Activated naive CD4-positive, alpha-beta T cell treated with anti-CD3 and anti-CD28 coated beads, Interleukin-2, amount 50 U/mL, for 16 hours (primary cell): ENCODE measurements around the gene CHAD.
"Not testable (repeated sequence)": the region's sequence is repeated elsewhere in the genome, so short reads cannot be mapped to it uniquely, and the experiment has no call there.

Experiments used
- DNase-seq: peaks from one replicate; pipeline ENCODE4 v3.0.0-alpha.2; 2020

The CHAD gene

DNA sequence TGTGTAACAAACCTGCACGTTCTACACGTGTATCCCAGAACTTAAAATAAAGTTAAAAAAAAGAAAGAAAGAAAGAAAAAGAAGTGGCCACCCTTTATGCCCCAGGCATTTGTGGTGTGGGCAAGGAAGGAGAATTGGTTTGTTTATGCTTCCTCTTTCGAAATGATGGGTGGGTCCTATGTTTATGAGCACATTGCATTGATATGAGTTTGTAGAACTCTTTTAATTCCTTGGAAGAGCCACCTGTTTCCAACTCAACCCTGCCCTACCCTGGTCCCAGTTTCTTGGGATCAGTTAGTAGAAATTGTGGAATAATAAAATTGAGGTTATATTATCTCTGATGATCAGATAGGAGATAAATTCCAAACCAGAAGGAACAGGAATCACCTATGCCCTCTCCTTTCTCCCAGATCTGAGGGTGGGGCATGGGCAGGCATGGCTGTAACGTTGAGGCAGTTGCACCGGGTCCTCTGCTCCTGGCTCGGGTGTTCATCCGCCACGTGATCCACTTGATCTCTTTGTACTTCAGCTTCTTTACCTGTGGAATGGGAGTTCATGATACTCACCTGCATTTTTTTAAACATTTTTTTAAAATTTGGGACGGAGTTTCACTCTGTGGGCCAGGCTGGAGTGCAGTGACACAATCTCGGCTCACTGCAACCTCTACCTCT is 15.9 kb downstream of the CHAD start:
- no peak for DNase-seq

DNA sequence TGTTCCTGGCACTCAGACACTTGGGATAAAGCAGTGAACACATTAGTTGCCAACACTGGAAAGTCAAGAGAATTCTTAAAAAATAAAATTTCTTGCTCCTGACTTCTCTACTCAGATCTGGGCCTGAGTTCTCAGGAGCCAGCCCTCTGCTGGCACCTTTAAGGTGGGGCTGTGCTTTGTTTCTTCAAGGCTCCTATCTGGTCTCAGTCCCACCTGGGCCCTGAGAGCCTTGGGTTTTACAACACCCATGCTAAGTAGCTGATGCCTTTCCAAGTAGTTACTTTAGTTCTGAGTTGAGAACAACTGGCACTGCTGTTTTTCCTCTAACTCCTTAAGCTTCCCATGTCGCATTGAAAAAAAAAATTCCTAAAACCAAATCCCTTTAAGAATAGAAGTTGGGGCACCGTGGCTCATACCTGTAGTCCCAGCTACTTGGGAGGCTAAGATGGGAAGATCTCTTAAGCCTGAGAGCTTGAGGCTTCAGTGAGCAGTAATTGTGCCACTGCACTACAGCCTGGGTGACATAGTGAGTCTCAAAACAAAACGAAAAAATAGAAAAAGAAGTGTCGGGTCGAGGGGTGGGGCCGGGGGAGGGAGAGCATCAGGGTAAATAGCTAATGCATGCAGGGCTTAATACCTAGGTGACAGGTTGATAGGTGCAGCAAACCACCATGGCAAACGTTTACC is 16.6 kb downstream of the CHAD start:
- no peak for DNase-seq

DNA sequence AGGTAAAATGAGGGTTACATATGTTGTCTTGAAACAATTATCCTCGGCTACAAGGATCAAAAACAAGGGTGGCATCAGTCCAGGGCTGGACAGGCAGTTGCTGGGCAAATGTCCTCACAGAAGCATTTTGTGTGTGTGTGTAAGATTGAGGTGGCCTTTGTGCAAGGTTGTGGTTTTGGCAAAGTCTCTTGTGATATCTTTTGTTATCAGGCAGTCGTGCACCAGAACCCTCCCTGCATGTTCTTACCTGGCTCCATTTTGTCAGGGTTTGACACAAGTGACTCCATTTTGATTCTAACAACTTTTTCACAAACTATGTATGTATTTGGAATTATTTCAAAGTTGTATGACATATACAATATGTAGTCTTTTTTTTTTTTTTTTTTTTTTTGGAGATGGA is 20.0 kb downstream of the CHAD start:
- no peak for DNase-seq

DNA sequence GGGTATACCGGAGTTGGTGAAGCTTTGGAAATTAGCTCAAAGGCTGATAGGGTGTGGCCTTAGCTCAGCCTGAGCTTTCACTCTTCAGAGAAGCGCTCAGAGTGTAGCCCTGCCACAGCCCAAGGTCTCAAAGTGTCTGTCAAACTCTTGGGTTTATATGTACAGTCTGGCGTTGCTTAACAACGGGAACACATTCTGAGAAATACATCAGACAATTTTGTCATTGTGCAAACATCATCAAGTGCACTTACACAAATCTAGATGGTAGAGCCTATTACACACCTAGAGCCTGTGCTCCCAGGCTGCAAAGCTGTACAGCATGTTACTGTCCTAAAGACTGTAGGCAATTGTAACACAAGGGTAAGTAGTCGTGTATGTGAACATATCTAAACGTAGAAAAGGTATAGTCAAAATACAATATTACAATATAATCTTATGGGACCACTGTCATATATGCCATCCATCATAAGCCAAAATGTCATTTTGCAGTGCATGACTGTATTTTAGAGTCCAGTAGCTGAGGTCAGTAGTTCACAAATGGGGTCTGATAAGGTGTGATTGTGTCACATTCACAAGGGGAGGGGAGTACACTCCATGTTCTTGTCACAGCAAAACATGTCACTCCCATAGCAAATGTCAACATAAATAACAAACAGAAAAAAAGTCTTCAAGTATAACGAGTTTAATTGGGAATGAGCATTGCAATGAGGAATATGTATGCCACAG is 20.6 kb downstream of the CHAD start:
- DNase-seq, result no peak

DNA sequence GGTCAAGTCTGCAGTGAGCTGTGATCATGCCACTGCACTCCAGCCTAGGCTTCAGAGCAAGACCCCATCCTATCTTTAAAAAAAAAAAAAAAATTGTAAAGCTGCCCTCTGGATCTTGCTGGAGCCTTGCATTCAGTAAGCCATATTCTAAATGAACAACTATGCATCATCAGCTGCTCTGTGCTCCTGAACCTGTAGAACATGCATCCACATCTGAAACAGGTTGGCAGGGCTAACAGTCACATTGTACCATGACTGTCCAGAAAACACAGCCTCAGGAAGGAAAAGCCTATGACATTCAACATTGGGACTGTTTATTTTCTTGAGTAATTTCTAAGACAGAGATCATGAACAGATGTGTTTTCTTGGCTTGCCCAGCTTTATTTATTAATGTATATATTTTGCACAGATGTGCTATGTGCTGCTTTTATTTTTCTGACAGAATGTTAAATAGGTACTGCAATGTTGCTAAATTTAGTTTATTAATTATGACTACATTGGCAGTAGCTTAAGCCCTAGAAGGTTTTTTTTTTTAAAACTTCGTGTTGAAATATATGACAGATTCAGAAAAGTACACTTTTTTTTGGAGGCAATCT is 22.9 kb downstream of the CHAD start:
- no peak for DNase-seq

DNA sequence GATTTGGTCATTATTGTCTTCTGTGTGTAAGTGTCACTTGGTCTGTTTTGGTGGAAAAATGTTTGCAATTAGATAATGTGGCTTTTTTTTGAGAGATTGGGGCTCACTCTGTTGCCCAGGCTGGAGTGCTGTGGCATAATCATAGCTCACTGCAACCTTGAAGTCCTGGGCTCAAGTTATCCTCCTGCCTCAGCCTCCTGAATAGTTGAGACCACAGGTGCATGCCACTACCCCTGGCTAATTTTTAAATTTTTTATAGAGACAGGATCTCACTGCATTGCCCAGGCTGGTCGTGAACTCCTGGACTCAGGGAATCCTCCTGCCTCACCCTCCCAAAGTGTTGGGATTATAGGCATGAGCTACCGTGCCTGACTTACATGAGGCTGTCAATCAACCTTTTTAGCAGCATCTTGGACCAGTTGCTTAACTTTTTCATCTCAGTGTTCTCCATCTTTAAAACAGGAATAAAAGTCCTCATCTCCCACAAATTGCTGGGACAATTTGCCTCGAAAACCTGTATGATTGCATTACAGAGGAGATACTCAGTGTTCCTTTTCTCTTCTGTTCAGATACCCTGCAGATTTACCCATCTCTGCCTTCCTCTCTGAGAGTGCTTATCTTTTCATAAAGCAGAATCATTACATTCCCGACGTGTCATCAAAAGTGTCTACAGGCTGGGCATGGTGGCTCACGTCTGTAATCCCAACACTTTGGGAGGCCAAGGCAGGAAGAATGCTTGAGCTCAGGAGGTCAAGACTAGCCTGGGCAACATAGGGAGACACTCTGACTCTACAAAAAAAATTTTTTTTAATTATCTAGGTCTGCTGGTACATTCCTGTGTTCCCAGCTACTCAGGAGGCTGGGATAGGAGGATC is 23.6 kb downstream of the CHAD start:
- DNase-seq, result no peak

DNA sequence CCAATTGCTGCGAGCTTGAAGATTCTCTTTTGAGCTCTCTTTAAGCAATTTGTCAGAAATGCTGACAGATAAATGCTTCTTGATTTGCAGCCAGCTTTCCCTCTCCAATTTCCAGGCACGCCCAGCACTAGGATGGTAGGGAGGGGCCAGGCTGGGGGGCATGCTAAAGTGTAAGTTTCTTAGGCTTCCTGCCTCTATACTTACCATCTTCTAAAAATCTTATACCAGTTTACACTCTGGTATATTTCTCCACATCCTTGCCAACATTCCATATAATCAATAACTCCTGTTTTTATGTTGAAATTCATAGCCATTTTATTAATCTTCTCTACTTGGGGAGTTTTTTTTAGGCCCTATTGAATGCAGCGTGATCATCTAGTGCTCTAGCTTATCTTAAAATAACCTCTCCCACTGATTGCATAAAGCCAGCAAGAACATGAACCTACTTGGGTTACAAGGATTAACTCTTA is 25.1 kb downstream of the CHAD start:
- DNase-seq, result no peak

DNA sequence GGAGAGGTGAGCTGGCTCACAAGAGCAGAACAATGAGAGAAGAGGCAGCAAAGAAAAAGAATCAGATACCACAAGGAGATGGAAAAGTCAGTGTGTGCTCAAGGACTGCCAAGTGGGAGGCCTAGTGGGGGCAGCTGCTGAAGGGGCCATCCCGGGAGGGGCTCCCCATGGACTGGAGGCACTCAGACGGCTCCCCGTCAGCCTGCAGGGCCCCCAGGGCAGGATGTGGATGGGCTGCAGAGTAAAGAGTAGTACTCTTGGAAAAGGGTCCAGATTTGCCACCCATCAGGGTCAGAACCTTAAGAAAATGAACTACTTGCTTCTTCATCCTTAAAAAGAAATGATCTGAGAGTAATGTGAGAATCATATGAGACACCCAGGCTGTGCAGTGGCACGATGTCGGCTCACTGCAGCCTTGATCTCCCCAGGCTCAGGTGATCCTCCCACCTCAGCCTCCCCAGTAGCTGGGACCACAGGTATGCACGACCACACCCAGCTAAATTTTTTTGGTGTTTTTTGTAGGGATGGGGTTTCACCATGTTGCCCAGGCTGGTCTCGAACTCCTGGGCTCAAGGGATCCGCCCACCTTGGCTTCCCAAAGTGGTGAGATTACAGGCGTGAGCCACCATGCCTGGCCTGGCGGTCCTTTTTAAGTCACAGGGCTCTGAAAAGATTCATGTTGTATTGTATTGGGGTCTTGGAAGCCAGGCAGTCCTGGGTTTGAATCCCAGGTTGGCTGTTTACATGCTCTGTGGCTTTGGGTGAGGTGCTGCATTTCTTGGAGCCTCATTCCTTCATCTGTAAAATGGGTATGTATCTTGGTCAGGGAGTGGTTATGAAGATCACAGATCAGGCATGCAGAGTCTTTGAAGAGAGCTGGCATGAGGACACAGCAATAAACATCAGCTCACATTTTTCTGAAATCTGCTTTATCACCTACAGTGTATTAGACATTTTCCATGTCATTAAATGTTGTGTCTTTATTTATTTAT is 27.5 kb downstream of the CHAD start:
- DNase-seq, result no peak

DNA sequence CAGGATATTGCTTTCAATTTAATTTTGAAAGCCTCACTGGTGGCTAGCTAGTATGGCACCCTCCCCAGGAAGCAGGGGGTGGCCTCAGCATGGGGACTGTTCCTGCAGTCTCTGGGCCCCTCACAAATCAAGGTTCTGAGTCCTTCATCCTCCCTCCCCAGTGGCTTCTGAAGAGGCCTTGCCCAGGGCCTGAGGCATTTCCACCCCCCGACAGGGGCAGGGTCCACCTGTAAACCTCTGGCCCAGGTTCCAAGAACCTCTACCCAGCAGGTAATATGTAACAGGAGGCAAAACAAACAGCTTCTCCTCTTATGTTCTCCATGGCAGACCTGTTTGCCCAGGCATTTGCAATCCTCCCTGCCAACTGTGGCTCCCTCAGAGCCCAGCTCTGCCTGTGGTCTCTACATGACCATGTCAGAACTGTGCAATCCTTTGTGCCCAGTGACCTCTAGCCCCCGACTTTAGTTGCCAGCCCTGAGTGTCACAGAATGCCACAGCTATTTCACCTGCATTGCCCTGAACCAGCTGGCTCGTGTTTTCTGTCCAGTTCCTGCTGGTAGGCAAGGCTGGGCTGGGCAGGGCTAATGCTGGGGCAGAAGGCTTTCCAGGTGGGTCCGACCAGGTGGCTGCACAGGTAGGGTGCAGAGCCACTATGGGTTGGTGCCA is 28.4 kb downstream of the CHAD start:
- DNase-seq, result no peak

DNA sequence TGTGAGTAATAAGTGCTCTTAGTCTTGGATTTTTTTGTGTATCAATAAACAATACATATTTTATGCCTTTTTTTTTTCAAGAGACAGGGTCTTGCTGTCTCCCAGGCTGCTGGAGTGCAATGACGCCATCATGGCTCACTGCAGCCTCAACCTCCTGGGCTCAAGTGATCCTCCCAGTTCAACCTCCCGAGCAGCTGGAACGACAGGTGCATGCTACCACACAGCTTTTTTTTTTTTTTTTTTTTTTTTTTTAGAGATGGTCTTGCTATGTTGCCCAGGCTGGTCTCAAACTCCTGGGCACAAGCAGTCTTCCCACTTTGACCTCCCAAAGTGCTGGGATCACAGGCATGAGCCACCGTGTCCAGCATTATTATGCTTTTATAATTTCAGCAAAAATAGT is 29.7 kb downstream of the CHAD start:
- no peak for DNase-seq

DNA sequence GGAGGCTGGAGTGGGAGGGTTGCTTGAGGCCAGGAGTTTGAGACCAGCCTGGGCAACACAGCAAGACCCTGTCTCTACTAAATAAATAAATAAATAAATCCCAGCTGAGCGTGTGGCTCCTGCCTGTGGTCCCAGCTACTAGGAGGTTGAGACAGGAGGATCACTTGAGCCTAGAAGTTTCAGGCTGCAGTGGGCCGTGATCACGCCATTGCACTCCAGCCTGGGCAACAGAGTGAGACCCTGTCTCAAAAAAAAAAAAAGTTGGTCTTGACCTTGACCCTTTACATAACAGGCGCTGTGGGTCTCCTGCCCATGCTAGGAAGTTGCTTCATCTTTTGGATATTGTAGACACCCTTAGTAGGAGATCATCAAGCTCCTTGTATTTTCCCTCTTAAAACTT is 31.3 kb downstream of the CHAD start:
- no peak for DNase-seq

DNA sequence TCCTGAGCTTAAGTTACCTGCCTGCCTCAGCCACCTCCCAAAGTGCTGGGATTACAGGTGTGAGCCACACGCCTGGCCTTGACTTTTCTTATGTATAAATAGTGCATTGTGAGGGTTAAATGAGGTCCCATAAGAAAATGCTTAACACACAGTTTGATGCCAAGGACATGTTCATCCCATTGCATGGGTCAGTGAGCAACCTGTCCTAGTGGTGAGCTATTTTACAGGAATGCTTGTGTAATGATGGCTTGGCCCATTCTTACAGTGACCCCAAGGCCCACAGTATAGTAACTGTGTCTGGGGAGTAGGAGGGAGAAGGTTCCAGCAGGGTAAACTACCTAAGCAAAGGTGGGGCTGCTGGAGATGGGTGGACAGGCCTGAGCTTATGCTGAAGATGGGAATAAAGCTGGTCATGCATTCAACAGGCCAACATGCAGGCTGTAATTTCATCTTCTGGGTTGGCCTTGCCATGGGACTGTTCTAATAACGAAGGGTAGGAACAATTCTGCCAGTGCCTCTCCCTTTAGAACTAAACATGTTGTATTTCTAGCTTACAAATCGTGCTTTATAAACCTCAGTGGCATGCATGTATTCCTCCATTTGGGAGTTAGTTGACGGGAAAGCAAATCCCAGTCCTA is 36.4 kb downstream of the CHAD start:
- no peak for DNase-seq

DNA sequence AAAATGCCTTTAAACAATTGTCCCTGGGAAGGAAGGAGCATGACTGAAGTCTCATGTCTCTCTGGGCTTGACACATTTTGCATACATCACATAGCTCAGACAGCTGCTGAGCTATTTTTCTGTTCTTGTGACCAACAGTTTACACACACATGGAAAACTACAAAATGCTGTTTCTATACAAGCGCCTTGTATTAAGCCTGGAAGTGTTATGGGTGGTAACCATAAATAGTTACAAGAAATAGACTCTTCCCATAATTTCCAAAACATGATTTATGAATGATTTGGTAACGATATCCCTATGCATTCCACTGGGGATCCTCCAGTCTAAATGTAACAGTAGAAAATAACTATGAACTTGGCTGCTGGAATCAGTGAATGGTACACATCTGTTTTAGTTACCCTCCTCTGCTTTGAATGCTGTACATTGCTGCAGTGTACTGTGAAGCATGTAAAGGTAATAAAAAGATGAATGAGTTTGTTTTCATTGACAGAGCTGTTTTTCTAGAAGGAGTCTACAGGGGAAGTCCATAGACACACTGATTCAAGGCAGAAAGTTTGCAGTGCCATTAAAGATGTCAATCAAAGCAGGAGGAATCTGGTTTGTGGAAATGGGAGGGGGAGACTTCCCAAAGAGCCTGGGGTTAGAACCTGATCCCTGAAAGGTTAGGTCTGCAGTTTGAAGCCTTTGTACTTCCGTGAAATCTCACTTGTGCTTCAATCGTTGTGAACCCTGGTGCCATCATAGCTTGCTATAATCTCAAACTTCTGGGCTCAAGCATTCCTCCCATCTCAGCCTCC is 37.7 kb downstream of the CHAD start:
- no peak for DNase-seq

DNA sequence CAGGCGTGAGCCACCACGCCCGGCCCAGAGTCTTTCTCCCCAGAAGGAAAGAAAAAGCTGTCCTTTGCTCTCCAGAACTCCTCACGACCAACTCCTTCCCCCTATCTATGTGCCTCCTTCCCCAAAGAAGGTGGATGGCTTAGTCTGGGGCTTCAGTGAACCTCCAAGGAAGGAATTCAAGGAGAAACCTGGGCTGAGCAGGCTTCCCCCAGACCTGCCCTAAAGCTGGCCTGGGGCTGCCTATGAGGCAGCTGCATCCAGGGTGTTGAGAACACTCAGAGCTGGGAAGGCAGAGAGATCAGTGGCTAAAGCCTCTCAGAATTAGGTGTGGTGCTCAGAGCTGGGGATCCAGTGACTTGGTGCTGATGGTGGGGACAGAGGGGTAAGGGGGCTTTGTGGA is 38.9 kb downstream of the CHAD start:
- no peak for DNase-seq

DNA sequence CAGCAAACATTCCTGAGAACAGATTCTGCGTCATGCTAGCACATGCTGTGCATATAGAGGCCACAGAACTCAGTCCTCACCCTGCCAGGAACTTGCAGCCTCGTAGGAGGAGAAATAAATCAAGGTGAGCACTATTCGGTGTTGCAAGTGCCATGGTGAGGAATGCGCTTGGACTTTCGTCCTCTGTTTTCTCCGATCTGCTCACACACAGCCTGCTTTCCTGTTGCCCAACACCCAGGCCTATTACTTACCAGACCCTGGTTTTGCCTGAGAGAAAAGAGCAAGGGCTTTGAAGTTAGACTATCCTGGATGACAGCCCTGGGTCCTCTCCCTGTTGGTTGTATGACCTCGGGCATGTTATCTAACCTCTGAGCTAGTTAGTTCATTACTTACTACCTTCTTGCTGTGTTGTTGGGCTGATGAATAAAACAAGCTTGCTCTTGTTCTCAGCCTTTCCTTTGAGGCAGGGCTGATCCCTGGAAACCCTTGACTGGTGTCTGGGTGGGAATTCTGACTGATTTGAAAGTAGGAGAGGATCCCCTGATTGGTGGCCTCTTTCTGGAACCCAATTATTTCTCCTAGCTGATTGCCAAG is 39.8 kb downstream of the CHAD start:
- DNase-seq, result no peak

DNA sequence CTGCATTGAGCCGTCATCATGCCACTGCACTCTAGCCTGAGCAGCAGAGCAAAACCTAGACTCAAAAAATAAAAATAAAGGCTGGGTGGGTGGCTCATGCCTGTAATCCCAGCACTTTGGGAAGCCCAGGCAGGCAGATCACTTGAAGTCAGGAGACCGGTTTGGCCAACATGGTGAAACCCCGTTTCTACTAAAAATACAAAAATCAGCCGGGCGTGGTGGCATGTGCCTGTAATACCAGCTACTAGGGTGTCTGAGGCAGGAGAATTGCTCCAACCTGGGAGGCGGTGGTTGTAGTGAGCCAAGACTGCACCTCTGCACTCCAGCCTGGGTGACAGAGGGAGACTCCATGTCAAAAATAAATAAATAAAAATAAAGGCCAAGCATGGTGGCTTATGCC is 40.6 kb downstream of the CHAD start:
- DNase-seq, result not testable (repeated sequence)

DNA sequence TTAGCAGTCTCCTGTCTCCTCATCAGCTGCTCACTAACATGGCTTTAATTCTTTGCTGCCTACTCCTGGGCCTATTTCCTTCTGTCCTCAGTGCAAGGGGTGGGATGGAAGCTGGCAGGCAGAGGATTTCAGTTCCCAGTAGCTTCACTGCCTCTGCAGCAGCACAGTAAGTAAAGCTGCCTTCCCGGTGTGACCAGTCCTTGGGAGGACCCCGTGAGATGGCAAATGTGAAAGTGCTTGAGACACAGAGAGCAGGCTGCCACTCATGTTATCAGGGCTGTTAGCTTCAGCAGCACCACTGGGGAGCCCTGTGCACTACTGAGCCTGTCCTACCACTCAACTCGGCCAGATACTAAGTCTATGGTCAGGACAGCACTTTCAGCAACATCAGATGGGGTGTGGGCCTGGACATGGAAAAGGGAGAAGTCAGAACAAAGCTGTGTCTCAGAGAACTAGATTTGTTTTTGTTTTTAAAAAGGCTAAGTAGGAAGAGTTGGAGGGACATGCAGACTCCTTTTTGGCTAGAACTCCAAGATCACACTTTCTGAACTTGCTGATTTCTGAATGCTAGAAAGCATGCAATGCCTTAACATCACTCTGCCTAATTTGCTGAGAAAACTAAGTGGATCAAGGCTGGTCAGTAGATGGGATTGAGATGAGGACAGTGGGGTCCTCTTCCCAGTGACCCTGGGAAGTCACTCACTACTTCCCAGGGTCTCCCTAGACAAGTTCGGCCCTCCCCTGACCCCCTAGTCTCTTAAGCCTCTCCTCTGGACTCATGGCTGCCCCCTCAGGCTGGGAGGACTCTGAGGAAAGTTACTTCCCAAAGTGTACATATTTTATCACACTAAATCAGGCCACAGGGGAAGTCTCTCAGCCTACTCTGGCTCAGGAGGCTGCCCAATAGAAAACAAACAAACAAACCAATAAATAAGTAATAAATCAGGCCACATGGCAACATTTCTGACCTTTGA is 41.6 kb downstream of the CHAD start:
- DNase-seq, result peak; percentile 17

DNA sequence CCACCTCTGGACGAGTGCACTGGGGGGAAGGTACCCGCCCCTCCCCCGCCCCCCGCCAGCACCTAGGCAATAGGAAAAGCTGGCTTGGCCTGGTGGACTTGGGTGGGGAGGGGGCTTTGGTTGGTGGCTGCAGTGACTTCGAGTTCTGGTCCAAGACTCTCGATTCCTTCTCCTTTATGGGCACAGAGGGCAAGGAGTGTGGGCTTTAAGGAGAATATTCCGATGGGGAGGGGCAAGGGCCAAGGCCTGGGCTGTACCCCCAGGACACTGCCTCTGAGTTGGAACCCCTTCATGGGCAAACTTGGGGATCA is 42.3 kb downstream of the CHAD start:
- no peak for DNase-seq
